ENCODE results near the gene RPS6KL1.

- TF ChIP-seq POU2F2 (IDR thresholded peaks at IDR 0.05; ENCODE audit: low read depth, low read length) (no peak), PAX5 (IDR thresholded peaks at IDR 0.05; ENCODE audit: insufficient read depth, low read length, severe bottlenecking) (no peak), TAF1 (IDR thresholded peaks at IDR 0.05; ENCODE audit: low read depth, low read length) (no peak), POLR2AphosphoS5 (IDR thresholded peaks at IDR 0.05; ENCODE audit: low read depth, low read length) (no peak), POLR2A (IDR thresholded peaks at IDR 0.05; ENCODE audit: low read depth, low read length) (no peak), SPI1 (IDR thresholded peaks at IDR 0.05; ENCODE audit: low read depth, low read length) (no peak)
Measured at GRCh38 chr14:74960736-74961135, 37.7 kb upstream of the RPS6KL1 start.

Data from GM12891 (cell line).